Stimulated activated CD4-positive, alpha-beta T cell treated with anti-CD3 and anti-CD28 coated beads, Interleukin-15, amount 100 ng/mL, for 48 hours (primary cell): Measurements from ENCODE around the gene COL4A5.
"Not testable (repeated sequence)": the region's sequence is repeated elsewhere in the genome, so short reads cannot be mapped to it uniquely, and the experiment has no call there.

Experiments used
- DNase-seq, 2 donors: peaks; one replicate each; pipeline ENCODE4 v3.0.0-alpha.2; 2020; ENCODE audit warnings: low read depth in 2 of 2

Gene COL4A5

DNA sequence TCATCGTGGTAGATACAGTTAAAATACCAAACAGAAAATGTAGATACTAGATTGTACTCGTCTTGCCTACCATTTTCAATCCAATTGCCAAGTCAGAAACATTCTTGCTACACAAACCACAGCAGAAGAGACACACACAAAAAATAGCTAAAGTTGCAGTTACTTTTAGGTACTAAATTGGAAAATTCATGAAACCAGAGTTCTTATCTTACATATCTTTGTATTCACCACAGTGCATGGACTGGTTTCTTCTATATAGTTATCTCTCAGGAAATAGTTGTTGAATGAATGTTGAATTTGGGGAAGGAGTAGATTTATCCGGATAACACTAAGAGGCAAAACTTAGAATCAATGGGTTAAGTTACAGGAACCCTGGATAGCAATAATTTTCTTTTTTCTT, 14.2 kb downstream of the COL4A5 start:
- DNase-seq = no peak

GRCh38 chrX:108456971-108457477, 17.4 kb downstream of the COL4A5 start:
- DNase-seq = no peak

DNA sequence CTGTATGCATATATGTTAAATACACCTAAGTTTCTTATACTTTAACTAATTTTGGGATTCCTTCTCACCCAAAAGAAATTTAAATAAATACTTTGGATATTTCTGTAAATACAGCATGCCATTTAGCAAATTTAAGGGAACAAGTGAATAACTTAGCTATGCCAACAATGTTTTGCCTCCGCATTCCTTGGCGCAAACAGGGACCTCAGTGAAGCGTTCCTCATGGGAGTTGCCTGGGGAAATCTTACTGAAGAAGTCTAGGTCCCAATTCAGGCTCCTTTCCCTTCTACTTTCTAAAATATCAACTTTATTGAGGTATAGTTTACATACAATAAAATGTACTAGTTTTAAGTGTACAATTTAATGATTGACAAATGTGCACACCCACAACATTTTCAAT, 25.0 kb downstream of the COL4A5 start:
- no peak for DNase-seq

DNA sequence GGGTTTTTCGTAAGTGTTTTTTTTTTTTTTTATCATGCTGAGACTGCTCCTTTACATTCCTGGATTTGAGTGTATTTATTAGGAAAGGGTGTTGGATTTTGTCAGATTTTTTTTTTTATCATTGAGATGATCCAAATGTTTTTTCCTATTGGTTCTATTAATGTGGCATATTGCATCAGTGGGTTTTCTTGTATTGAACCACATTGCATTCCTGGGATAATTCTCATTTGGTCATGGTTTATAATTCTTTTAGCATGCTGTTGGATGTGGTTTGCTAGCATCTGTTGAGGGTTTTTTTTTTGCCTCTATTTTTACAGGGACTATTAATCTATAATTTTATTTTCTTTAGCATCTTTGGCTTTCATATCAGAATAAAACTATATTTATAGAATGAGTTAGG, 28.8 kb downstream of the COL4A5 start:
- DNase-seq = no peak

DNA sequence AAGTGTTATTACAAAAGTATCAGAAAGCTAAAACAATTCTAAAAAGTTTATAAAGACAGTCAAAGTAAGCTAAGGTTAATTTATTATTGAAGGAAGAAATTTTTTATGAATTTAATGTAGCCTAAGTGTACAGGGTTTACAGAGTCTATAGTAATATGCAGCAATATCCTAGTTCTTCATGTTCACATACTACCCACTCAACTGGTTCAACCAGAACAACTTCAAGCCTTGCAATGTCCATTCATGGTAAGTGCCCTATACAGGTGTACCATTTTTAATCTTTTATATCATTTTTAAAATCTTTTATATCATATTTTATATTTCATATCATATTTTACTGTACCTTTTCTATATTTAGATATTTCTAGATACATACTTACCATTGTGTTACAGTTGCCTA, 34.3 kb downstream of the COL4A5 start:
- no peak for DNase-seq

DNA sequence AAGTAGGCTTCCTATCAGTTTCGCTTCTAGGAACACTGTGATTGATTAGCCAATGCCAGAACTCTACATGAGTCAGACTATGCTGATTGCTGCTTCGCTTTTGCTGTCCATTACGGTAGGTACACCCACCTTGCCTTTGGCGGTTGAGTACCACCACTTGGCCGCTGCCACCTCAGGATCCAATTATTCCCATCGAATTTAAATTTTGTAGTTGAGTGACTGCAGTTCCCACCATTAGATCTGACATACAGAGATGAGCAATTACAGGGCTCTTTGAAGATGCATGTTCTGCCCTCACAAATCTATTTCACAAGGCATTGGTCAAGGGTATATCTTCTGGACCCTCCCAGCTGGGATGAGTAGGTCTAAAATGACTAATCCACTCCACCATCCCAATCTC, 41.9 kb downstream of the COL4A5 start:
- not testable (repeated sequence) for DNase-seq

DNA sequence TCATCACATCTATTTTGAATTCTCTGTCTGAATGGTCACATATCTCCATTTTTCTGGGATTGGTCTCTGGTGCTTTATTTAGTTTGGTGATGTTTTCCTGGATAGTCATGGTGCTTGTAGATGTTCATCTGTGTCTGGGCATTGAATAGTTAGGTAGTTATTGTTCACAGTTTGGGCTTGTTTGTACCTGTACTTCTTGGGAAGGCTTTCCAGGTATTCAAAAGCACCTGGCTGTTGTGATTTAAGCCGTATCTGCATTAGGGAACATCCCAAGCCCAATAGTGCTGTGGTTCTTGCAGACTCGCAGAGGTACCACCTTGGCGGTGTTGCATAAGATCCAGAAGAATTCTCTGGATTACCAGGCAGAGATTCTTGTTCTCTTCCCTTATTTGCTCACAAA, 44.6 kb downstream of the COL4A5 start:
- DNase-seq = no peak

DNA sequence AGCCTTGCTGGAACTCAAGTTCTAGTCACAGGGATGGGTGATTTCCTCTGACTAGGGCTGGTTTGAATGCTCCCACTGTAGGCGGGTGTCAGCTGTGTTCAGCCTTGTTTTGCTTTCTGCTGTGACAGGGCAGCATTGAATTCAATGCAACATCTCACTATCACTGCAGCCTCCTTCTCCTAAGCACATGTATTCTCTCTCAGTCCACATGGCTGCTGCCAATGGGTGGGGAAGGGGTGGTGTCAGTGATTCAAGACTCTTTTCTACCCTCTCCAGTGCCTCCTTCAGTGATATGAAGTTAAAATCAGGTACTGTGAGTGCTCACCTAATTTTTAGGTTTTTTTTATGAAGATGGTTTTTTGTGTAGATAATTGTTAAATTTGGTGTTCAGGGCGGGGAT, 46.3 kb downstream of the COL4A5 start:
- no peak for DNase-seq

DNA sequence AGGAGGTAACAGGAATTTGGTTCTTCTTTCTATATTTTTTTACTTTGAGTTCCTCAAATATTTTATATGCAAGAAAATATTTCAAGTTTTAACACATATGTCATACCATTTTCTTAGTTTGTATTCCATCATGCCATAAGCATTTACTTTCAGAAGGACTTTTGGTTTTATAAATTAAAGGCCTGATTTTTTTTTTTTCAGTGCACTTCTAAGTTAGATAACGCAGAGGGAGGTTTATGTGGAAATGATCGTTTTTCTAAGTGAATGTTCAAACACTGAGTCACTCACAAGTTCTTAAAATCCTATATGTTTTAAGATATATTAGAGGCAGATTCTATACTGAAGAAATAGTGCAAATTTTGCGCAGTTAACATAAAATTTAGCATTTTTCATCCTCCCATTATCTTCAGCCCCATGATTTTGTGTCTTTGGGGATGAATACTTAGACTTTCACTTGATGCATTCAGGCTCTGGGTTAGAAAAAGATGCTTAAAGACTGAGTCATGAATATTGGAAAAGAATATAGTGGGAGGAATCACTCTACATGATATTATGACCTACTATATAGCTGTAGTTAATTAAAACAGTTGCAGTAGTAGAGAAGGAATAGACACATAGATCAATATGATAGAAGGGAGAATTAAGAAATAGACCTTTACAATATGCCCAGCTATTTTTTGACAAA, 54.9 kb downstream of the COL4A5 start:
- no peak for DNase-seq

- DNase-seq = no peak
Measured at GRCh38 chrX:108511721-108512120, 72.1 kb downstream of the COL4A5 start.

GRCh38 chrX:108516184-108516583, 76.5 kb downstream of the COL4A5 start:
- no peak for DNase-seq

DNA sequence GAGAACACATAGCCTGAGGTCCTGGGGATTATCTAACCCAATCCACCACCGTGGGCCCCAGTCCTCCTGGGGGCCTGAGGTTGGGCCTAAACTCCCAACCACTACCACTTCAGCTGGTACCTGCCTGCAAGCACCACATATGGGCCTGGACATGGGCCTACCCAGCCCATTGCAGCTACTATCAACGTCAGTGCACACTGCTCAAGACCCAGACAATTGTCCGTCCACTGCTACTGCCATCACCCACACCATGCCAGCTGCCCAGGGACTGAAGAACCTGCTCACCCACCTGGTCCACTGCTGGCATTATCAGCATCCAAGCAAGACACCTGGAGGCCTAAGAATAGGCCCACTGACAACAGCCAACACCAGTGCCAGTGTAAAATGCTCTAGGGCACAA, 88.1 kb downstream of the COL4A5 start:
- no peak for DNase-seq

- DNase-seq = peak in 1 of 2 donors; percentile 3
Measured at GRCh38 chrX:108537005-108537404, 97.4 kb downstream of the COL4A5 start.

GRCh38 chrX:108541286-108541685, 101.6 kb downstream of the COL4A5 start:
- DNase-seq = no peak

DNA sequence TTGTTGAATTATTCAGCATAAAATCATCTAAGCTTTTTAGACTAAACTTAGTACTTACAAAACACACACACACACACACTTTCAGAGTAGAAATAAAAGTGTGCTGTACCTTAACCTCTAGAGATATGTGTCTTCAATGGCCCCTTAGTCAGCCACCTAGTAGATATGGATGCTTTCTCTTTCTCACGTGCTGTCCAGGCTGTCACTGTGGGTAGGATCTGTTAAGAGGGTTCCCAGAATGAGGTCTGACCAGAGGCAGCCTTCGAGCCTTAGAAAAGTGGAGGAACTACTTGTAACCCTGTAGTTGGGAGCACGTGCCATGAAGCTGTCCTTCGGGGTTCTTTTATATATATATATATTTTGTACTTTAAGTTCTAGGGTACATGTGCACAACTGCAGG, 117.9 kb downstream of the COL4A5 start:
- DNase-seq = no peak

DNA sequence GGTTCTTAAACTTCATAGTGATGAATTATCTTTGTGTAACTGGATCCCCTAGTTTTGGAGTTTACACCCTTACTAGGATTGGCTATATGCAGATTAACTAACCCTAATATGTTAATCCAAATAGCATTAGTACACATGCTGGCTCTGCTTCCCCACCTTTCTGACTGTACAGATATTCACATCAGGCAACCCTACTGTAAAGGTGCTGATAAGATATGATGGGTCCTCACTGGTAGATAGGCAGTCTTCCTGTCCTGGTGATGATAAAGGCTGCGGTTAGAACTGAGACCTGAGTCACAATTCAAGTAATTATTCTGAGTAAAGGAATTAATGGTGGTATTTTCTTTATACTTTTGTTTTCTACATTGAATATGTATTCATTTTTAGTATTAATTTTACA, 118.6 kb downstream of the COL4A5 start:
- no peak for DNase-seq

- no peak for DNase-seq
Measured at GRCh38 chrX:108573136-108573535, 133.5 kb downstream of the COL4A5 start.

DNA sequence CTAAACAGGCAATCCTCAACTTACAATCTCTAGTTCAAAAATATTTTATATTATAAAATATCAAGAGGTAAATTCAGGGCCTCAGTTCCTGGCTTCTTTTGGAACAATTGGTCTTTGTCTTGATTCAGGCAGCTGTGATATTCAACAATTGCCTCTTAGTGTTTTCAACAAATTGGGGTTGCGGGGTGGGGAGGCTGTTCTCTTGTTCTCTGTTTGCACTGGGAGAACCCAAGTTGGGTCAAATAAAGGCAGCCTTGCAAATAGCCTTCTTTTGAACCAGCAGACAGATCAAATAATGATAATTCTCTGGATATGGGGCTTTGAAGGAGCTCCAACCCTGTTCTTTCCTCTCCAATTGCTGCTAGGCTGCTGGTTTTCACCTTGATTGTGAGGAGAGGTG, 142.5 kb downstream of the COL4A5 start:
- DNase-seq = no peak

- DNase-seq = no peak
Measured at GRCh38 chrX:108584617-108585211, 145.1 kb downstream of the COL4A5 start.

DNA sequence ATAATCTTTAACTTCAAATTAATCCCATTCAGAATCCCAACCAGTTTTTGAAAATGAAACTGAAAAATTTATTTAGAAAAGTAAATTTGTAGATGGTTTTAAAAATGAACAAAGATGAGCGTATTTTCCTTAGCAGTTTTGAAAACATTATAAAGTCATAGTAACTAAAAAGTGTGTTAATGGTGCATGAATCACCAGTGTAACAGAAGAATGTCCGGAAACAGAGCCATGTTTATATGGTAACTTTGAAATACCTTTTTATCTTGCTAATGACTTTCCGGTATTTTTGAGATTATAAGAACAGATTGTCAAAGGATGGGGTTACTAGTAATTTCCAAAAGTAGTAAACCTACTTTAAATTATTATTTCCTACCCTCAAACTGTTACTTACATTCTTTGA, 150.9 kb downstream of the COL4A5 start:
- DNase-seq = no peak

GRCh38 chrX:108601276-108601675, 161.6 kb downstream of the COL4A5 start:
- DNase-seq = no peak

- DNase-seq = no peak
Measured at GRCh38 chrX:108610141-108610540, 170.5 kb downstream of the COL4A5 start.

GRCh38 chrX:108614616-108615015, 175.0 kb downstream of the COL4A5 start:
- DNase-seq = no peak

DNA sequence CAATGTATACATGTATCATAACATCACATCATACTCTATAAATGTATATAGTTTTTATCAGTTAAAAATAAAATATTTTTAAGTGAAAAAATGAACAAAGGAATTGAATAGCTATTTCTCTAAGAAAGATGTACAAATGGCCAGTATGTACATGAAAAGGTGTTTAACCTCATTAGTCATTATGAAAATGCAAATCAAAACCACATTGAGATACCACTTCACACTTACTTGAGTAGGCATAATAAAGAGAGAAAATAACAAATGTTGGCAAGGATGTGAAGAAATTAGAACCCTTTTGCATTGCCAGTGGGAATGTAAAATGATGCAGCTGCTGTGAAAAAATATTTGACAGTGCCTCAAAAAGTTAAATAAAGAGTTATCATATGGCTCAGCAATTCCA, 201.2 kb downstream of the COL4A5 start:
- no peak for DNase-seq
